ENCODE results near the gene DCC. TPM values are rescaled to one million over a fixed set of nuclear protein-coding genes. Genes with fewer than 3 reads are reported as not detected.

Gene DCC
- total and polyA plus RNA-seq, 5 donors = 0.02 to 0.28 (median 0.17) TPM; not detected in 2

DNA sequence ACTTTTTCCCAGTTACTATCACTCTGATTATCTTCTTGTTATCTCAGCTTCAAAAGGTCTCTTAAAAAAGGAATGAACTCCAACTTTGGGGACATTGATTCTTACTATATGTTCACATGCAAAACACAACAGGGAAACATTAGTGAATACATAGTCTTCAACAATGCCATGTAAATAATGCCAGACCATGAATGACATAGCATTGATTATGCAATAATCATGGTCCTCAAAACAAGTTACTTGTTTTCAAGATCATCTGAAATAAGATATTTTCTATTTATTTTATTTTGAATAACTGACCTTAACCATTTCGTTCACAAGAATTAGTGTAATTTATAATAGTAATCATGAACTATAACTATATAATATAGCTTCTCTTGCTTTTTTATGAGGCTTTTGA, 982.2 kb downstream of the DCC start:
- intact Hi-C loops (cut with DNase I) = no loop called here
- ATAC-seq (no peak), DNase-seq (no peak)
- Histone ChIP-seq H3K27me3 (ENCODE audit: control insufficient read depth, insufficient read depth) (no peaks in the 10 kb centered on the region), H3K27ac (ENCODE audit: low read length) (no peak overlapping the region), H3K9me3 (ENCODE audit: control insufficient read depth, low read length) (no peaks in the 10 kb centered on the region), H3K4me3 (ENCODE audit: low read length) (no peak overlapping the region), H3K4me1 (ENCODE audit: control insufficient read depth, insufficient read depth, low read length) (no peaks in the 10 kb centered on the region)
- WGBS = 68% methylated on average over 1 of the region's 1 CpG

DNA sequence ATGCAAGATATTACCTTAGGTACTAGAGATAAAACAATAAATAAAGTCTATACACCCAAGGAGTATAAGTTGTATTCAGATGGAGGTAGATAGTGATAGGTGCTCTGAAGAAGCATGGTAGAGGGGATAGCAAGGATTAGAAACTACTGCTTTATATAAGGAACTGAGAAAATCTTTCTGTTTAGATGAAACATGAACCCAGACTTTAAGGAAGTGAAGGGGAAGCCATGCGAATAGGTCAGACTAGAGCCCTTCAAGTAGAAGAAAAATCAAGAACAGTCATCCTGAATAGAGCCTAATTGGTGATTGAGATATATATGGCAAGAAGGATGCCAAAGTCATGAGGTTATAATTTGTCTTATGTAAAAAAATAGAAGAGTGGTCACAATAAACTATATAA, 984.4 kb downstream of the DCC start:
- Histone ChIP-seq H3K9me3 (ENCODE audit: control insufficient read depth, low read length) (no peaks in the 10 kb centered on the region), H3K4me3 (ENCODE audit: low read length) (no peak overlapping the region), H3K4me1 (ENCODE audit: control insufficient read depth, insufficient read depth, low read length) (no peaks in the 10 kb centered on the region), H3K27ac (ENCODE audit: low read length) (no peak overlapping the region), H3K27me3 (ENCODE audit: control insufficient read depth, insufficient read depth) (no peaks in the 10 kb centered on the region)
- intact Hi-C loops (cut with DNase I) = no loop called here
- no peak for ATAC-seq
- 75% methylated on average over 1 of the region's 1 CpG for WGBS
- no peak for DNase-seq

DNA sequence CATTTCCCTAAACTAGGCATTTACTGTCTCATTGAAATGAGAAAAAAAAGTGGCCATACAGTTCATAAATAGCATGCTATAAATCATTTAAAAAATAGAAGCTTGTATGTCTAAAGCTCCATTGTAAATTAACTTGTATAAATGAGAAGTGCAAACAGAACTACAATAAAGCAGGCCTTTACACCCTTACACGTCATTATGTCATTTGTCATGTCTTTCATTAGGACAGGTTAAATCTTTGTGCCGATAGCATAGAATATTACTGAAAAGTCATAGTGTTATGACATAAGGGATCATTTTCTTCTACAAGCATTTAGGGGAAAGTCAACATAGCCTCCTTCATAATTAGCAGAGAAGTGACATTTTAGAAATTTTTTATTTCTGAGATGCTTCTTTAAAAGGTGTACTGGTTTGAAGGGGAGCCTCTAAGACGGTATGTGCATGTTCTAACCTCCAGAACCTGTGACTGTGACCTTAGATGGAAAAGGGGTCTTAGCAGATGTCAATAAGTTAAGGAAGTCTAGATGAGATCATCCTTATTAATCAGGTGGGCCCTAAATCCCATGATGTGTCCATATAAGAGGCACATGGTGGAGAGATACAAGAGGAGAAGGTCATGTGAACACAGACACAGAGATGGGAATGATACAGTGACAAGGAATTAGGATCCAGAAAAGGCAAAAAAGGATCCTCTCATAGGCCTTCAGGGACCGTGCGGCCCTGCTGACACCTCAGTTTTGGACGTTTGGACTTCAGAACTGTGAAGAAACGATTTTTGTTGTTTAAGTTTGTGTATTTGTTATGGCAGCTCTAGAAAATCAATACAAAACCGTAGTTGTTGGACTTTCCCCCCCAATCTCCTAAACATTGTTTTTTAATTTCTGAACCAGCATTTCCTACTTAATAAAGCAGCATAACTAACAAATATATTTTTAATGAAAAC, 1020.8 kb downstream of the DCC start:
- 74% methylated on average over 8 of the region's 8 CpGs for WGBS
- no peak for ATAC-seq

DNA sequence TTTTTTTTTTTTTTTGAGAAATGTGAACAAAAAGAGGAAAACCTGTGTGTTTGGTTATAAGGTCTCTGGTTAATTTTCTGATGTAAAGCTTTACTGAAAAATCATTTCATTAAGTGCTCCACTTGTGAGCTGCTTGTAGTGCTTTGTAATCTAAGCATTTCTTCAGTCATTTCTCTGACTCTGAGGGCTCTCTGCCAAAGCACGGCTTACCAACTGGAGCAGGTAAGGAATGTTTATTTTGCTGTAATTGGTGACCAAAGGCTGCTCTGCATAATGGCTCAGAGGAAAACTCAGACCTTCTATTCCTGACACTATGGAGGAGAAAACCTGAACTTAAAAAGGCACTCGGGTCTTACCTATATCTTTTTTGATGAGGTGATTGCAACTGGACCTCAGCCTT, 1035.6 kb downstream of the DCC start:
- 64% methylated on average over 2 of the region's 2 CpGs for WGBS
- H3K4me3 ChIP-seq (ENCODE audit: low read length) = no peak overlapping the region
- H3K4me1 ChIP-seq (ENCODE audit: control insufficient read depth, insufficient read depth, low read length) = no peaks in the 10 kb centered on the region
- intact Hi-C loops (cut with DNase I) = no loop called here
- no peaks in the 10 kb centered on the region for H3K9me3 ChIP-seq (ENCODE audit: control insufficient read depth, low read length)
- no peak overlapping the region for H3K27ac ChIP-seq (ENCODE audit: low read length)
- ATAC-seq (no peak), DNase-seq (no peak)
- H3K27me3 ChIP-seq (ENCODE audit: control insufficient read depth, insufficient read depth) = no peaks in the 10 kb centered on the region

More for the DNA sequence above, 1020.8 kb downstream of the DCC start:
- Histone ChIP-seq H3K27ac (ENCODE audit: low read length) (no peak overlapping the region), H3K27me3 (ENCODE audit: control insufficient read depth, insufficient read depth) (no peaks in the 10 kb centered on the region), H3K9me3 (ENCODE audit: control insufficient read depth, low read length) (no peaks in the 10 kb centered on the region), H3K4me3 (ENCODE audit: low read length) (no peak overlapping the region), H3K4me1 (ENCODE audit: control insufficient read depth, insufficient read depth, low read length) (no peaks in the 10 kb centered on the region)
- DNase-seq = no peak
- intact Hi-C loops (cut with DNase I) = no loop called here

DNA sequence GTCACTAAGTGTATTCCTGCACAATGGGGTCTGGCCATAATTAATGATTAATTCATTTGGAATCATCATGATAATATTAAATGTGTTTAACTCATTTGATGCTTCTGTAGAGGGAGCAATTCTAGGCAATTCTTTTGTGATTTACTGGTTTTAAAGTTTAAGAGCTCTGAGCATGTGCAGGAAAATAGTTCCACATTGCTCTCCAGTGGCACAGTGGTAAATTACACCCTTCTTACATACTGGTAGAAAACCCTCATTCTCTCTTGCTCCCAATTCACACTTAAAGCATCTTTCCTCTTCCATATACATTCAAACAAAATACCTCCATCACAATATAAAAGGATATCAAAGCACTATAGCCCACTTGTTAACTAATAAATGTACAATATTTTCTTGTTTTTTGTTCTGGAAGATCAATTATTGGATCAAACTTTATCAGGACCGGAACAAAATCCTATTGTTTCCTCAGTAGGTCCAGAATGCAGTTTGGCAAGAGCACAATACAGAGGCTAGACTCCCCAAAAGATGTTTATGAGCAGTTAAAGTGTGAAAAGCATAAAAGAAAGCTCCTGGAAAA, 1040.2 kb downstream of the DCC start:
- 90% methylated on average over 1 of the region's 1 CpG for WGBS
- no peak overlapping the region for H3K4me3 ChIP-seq (ENCODE audit: low read length)
- no peaks in the 10 kb centered on the region for H3K27me3 ChIP-seq (ENCODE audit: control insufficient read depth, insufficient read depth)
- H3K27ac ChIP-seq (ENCODE audit: low read length) = no peak overlapping the region
- no peak for ATAC-seq
- DNase-seq = no peak
- no peaks in the 10 kb centered on the region for H3K9me3 ChIP-seq (ENCODE audit: control insufficient read depth, low read length)
- intact Hi-C loops (cut with DNase I) = no loop called here
- H3K4me1 ChIP-seq (ENCODE audit: control insufficient read depth, insufficient read depth, low read length) = no peaks in the 10 kb centered on the region

DNA sequence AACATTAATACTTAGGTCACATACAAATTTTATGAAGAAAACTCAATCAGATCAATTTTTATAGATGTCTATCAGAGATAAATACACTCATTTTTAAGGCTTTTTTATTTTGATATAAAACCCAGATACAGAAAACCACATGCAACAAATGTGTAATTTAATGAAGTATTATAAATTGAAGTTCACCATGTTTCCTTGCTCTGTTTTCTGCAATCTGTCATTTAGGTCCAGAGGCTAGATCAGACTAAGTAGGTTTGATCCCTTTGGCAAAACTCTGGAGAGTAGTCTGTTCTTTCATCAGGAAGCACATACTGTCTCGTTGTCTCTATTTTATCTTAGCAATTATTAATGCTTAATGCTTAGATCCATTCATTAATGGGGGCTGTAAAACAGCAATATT, 1042.9 kb downstream of the DCC start:
- ATAC-seq (no peak), DNase-seq (no peak)
- no peak overlapping the region for H3K4me3 ChIP-seq (ENCODE audit: low read length)
- H3K9me3 ChIP-seq (ENCODE audit: control insufficient read depth, low read length) = no peaks in the 10 kb centered on the region
- 38% methylated on average over 1 of the region's 1 CpG for WGBS
- intact Hi-C loops (cut with DNase I) = no loop called here
- no peaks in the 10 kb centered on the region for H3K27me3 ChIP-seq (ENCODE audit: control insufficient read depth, insufficient read depth)
- no peaks in the 10 kb centered on the region for H3K4me1 ChIP-seq (ENCODE audit: control insufficient read depth, insufficient read depth, low read length)
- H3K27ac ChIP-seq (ENCODE audit: low read length) = no peak overlapping the region

DNA sequence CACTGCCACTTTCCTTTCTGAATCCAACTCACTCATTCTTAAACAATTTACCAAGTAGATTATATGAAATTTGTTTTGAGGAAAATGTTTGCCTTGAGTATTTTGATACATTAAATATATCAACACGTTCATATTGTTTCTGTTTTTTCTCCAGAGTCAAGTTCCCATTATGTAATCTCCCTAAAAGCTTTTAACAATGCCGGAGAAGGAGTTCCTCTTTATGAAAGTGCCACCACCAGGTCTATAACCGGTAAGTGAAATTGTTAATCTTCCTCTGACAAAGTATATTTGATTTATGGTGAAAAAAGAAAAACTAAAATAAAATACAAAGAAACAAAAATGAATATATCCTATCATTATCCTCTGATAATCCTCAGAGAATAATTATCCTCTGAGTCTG, 1045.9 kb downstream of the DCC start:
- ATAC-seq (no peak), DNase-seq (no peak)
- 60% methylated on average over 3 of the region's 3 CpGs for WGBS

DNA sequence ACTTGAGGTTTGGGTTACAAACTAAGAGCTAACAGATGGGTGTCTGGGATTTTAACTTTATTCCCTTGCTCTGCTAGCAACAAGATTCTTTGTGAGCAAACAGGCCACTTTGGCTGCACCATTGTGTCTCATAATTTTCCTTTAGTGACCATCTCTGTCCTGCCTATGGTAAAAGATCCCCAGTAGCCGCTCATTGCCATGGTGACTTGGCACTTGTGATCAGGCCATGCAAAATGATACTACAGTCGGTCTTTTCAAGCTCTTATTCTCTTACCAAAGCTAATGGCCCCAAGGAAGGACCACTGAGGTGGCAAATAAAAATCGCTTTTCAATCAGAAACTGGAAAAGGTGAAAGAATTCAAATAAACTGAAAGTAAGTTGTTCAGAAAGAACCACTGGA, 1047.6 kb downstream of the DCC start:
- H3K27me3 ChIP-seq (ENCODE audit: control insufficient read depth, insufficient read depth) = no peaks in the 10 kb centered on the region
- intact Hi-C loops (cut with DNase I) = no loop called here
- DNase-seq (no peak), ATAC-seq (no peak)
- no peaks in the 10 kb centered on the region for H3K9me3 ChIP-seq (ENCODE audit: control insufficient read depth, low read length)
- no peaks in the 10 kb centered on the region for H3K4me1 ChIP-seq (ENCODE audit: control insufficient read depth, insufficient read depth, low read length)
- no peak overlapping the region for H3K27ac ChIP-seq (ENCODE audit: low read length)
- H3K4me3 ChIP-seq (ENCODE audit: low read length) = no peak overlapping the region
- WGBS = 71% methylated on average over 3 of the region's 3 CpGs

More for the DNA sequence above, 1045.9 kb downstream of the DCC start:
- Histone ChIP-seq H3K9me3 (ENCODE audit: control insufficient read depth, low read length) (no peaks in the 10 kb centered on the region), H3K4me1 (ENCODE audit: control insufficient read depth, insufficient read depth, low read length) (no peaks in the 10 kb centered on the region), H3K4me3 (ENCODE audit: low read length) (no peak overlapping the region), H3K27ac (ENCODE audit: low read length) (no peak overlapping the region), H3K27me3 (ENCODE audit: control insufficient read depth, insufficient read depth) (no peaks in the 10 kb centered on the region)
- intact Hi-C loops (cut with DNase I) = no loop called here

DNA sequence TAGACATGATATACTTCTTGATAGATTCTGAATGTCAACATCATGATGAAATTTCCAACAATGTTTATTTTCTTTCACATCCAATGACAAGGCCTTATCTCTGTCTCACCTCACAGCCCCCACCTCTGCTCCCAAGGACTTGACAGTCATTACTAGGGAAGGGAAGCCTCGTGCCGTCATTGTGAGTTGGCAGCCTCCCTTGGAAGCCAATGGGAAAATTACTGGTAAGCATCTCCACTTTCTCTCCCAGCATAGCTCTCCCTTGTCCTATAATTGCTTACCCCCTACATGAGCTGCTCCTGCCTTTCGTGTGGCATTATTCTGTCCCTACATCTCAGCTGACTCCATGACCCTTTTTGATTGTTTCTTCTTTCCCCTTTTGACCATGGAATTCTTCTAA, 1062.7 kb downstream of the DCC start:
- no peaks in the 10 kb centered on the region for H3K27me3 ChIP-seq (ENCODE audit: control insufficient read depth, insufficient read depth)
- DNase-seq (no peak), ATAC-seq (no peak)
- 48% methylated on average over 3 of the region's 3 CpGs for WGBS
- H3K27ac ChIP-seq (ENCODE audit: low read length) = no peak overlapping the region
- intact Hi-C loops (cut with DNase I) = no loop called here
- H3K9me3 ChIP-seq (ENCODE audit: control insufficient read depth, low read length) = no peaks in the 10 kb centered on the region
- H3K4me3 ChIP-seq (ENCODE audit: low read length) = no peak overlapping the region
- no peaks in the 10 kb centered on the region for H3K4me1 ChIP-seq (ENCODE audit: control insufficient read depth, insufficient read depth, low read length)

DNA sequence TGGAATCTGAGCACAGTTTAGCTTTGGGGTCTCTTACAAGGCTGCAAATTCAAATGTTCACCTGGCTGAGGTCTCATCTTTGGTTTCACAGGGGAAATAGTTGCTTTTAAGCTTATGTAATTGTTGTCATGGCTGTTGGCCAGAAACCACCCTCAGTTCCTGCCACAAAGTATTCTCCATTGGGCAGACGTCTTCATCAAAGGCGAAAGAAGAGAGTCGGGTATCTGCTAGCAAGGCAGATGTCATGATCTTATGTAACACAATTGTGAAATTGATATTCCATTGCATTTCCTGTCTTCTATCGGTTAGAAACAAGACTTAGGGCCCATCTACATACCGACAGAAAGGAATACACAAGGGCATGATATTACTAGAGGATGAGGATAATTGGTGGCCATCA, 1068.3 kb downstream of the DCC start:
- ATAC-seq (no peak), DNase-seq (no peak)
- no peaks in the 10 kb centered on the region for H3K4me1 ChIP-seq (ENCODE audit: control insufficient read depth, insufficient read depth, low read length)
- no peak overlapping the region for H3K27ac ChIP-seq (ENCODE audit: low read length)
- H3K9me3 ChIP-seq (ENCODE audit: control insufficient read depth, low read length) = no peaks in the 10 kb centered on the region
- H3K4me3 ChIP-seq (ENCODE audit: low read length) = no peak overlapping the region
- intact Hi-C loops (cut with DNase I) = no loop called here
- WGBS = 83% methylated on average over 5 of the region's 5 CpGs
- no peaks in the 10 kb centered on the region for H3K27me3 ChIP-seq (ENCODE audit: control insufficient read depth, insufficient read depth)

DNA sequence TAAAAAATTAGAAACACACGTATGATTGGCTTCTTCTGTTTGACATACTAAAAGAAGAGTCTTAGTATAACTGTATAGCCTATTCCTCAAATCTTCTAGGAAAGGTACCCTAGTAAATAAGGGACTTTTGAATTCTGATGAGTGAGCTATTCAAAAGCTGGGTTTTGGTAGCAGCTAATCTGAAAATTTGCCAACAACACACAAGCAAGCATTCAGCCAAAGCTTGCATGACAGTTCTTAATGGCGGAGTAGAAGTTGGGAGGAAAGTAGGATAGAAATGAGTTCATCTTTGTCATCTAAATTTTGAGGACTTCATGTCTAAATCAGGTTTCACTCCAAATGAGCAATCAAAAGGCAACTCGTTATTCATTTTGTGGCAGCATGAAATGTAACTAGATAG, 1071.5 kb downstream of the DCC start:
- DNase-seq (no peak), ATAC-seq (no peak)
- 62% methylated on average over 3 of the region's 3 CpGs for WGBS
- Histone ChIP-seq H3K9me3 (ENCODE audit: control insufficient read depth, low read length) (no peaks in the 10 kb centered on the region), H3K4me3 (ENCODE audit: low read length) (no peak overlapping the region), H3K27me3 (ENCODE audit: control insufficient read depth, insufficient read depth) (no peaks in the 10 kb centered on the region), H3K27ac (ENCODE audit: low read length) (no peak overlapping the region), H3K4me1 (ENCODE audit: control insufficient read depth, insufficient read depth, low read length) (no peaks in the 10 kb centered on the region)
- intact Hi-C loops (cut with DNase I) = no loop called here

All from right cardiac atrium (tissue), 5 donors.